Large intestine (tissue), 3 donors: ENCODE results near the gene SH3PXD2A. TPM values are rescaled to one million over a fixed set of nuclear protein-coding genes. Genes with fewer than 3 reads are reported as not detected.

Experiments
- DNase-seq, 2 donors: peaks; one replicate each; pipeline versions ENCODE4 v3.0.0 to v3.0.0-alpha.2; 2013
- H3K27ac ChIP-seq: one replicate; pipeline ENCODE4 v1.5.1; 2013; ENCODE audit warnings: low read length
- H3K27me3 ChIP-seq: 2 replicates; pipeline ENCODE4 v1.6.1; 2013; ENCODE audit warnings: low read length; ENCODE audit not compliant: control insufficient read depth, insufficient read depth
- H3K36me3 ChIP-seq: 2 replicates; pipeline ENCODE4 v1.6.1; 2013; ENCODE audit warnings: low read length; ENCODE audit not compliant: control insufficient read depth, insufficient read depth
- H3K4me1 ChIP-seq: one replicate; pipeline ENCODE4 v1.6.1; 2013; ENCODE audit warnings: low read length; ENCODE audit not compliant: control insufficient read depth, insufficient read depth
- H3K4me3 ChIP-seq: one replicate; pipeline ENCODE4 v1.5.1; 2013; ENCODE audit warnings: low read length
- H3K9me3 ChIP-seq: one replicate; pipeline ENCODE4 v1.6.1; 2013; ENCODE audit warnings: mild to moderate bottlenecking, low read depth, low read length, moderate library complexity; ENCODE audit not compliant: control insufficient read depth
- WGBS: methylation state at CpG from one replicate; pipeline ENCODE4 v1.1.5; 2013; ENCODE audit warnings: low lambda C conversion rate; ENCODE audit not compliant: insufficient coverage; 5-methylcytosine and 5-hydroxymethylcytosine counted together
- polyA plus RNA-seq: library from polyadenylated mRNA; unstranded; fragments of 120-200 nt; gene quantifications from one replicate; pipeline ENCODE4 v1.2.1, GENCODE V29; 2013

The SH3PXD2A gene
- polyA plus RNA-seq, 1 donor: 32.0 TPM

DNA sequence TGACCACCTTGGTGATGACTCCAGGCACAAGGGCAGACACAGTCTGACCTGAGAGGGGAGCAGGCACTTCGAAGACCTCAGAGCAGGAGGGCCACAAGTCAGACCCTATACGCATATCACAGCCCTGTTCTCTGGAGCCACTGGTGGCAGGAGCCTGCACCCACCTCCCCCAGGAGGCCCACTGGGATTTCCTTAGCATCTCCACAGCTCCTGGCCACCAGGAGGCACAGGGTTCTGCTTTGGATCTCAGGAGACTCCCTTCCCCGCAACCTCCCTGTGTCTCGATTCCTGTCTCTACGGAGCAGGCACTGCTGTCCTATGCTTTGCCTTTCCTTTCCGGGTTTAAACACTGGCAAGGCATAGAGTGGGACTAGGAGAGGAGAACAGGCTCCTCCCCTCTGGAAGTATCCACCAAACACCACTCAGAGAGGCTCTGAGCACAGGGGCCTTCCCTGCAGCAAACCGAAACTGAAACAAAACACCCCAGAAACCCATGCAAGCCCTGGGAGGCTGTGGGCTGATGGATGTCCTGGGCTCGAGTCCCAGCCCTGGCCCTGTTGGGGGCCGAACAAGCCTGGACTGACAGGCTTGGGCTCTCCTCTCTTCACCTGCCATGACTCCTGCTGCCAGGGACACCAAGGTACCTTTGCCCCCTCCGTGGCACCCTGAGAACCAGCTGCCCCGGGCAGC lies 195.6 kb downstream of the SH3PXD2A start:
- Histone ChIP-seq H3K27ac (peak overlapping the region; percentile 84), H3K36me3 (peaks cover 32% of the 10 kb centered on the region), H3K4me3 (peak overlapping the region; percentile 49), H3K4me1 (peaks cover 31% of the 10 kb centered on the region), H3K9me3 (peaks cover 4% of the 10 kb centered on the region), H3K27me3 (no peaks in the 10 kb centered on the region)
- DNase-seq: peak; percentile 74 to 82
- no CpG with 5 or more reads among the region's 11 CpGs for WGBS

GRCh38 chr10:103658049-103658577 lies 197.3 kb downstream of the SH3PXD2A start:
- peak; percentile 78 to 88 for DNase-seq
- no peak overlapping the region for H3K4me3 ChIP-seq
- no peaks in the 10 kb centered on the region for H3K27me3 ChIP-seq
- peaks cover 4% of the 10 kb centered on the region for H3K9me3 ChIP-seq
- peaks cover 42% of the 10 kb centered on the region for H3K4me1 ChIP-seq
- peaks cover 33% of the 10 kb centered on the region for H3K36me3 ChIP-seq
- WGBS: no CpG with 5 or more reads among the region's 4 CpGs
- H3K27ac ChIP-seq: peak overlapping the region; percentile 84

- Histone ChIP-seq H3K4me3 (no peak overlapping the region), H3K4me1 (peaks cover 52% of the 10 kb centered on the region), H3K27ac (no peak overlapping the region), H3K9me3 (peaks cover 4% of the 10 kb centered on the region), H3K27me3 (no peaks in the 10 kb centered on the region), H3K36me3 (peaks cover 34% of the 10 kb centered on the region)
- no CpG with 5 or more reads among the region's 4 CpGs for WGBS
- DNase-seq: no peak
Measured at GRCh38 chr10:103657061-103657591, 198.2 kb downstream of the SH3PXD2A start.

- no peak overlapping the region for H3K27ac ChIP-seq
- peaks cover 45% of the 10 kb centered on the region for H3K36me3 ChIP-seq
- peaks cover 60% of the 10 kb centered on the region for H3K4me1 ChIP-seq
- H3K9me3 ChIP-seq: no peaks in the 10 kb centered on the region
- H3K27me3 ChIP-seq: no peaks in the 10 kb centered on the region
- DNase-seq: no peak
- no CpG with 5 or more reads among the region's 4 CpGs for WGBS
- no peak overlapping the region for H3K4me3 ChIP-seq
Measured at GRCh38 chr10:103654925-103655324, 200.5 kb downstream of the SH3PXD2A start.

DNA sequence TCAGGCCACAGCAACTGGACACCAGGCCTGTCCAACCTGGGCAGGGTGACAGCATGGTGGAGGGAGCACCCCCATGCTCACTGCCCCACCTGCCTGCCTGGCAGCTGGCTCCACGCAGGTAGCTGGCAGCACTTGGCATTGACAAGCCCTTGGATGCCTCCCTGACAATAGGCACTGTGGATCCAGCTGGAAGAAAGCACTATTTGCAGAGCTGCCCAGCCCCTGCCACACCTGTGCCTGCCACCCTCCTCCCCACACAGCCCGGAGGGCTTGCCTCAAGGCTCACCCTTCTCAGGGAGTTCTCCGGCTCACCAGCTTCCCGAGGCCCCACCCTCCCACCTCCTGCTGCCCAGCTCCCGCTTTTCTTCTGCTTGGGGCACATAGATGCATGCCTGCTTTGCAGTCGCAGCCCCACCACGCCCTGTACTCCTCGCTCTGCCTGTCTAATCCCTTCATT lies 201.8 kb downstream of the SH3PXD2A start:
- no peaks in the 10 kb centered on the region for H3K27me3 ChIP-seq
- peak in 1 of 2 donors; percentile 43 for DNase-seq
- peak overlapping the region; percentile 81 for H3K27ac ChIP-seq
- WGBS: no CpG with 5 or more reads among the region's 8 CpGs
- H3K9me3 ChIP-seq: no peaks in the 10 kb centered on the region
- peaks cover 42% of the 10 kb centered on the region for H3K36me3 ChIP-seq
- H3K4me3 ChIP-seq: no peak overlapping the region
- peaks cover 48% of the 10 kb centered on the region for H3K4me1 ChIP-seq

DNA sequence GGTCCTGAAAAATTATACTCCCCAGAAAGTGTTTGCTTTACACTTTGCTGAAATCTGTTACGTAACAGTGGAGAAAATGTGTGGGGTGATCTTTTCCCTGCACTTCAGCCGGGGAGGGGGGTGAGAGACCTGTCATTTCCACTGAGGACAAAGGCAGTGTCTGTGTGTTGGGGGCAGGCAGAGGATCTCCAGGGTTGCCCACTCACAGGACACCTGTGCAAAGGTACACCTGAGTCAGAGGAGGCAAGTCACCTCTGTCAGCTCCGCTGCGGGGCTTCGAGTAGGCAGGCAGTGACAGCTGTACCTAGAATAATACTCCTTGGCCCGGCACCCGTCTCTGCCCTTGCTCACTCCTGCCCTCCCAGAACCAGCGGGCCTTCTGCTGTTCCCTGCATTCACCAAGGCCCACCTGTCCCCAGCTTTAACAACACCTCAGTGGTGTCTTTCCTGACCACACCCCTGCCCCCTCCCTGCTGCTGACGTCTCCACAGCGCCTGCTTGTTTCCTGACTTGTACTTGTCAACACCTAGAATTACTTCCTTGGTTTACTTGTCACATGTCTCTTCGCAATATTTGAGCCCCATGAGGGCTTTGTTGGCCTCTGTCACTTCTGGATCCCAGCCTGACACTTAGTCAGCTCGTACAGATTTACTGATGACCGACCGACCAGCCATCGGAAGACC lies 202.6 kb downstream of the SH3PXD2A start:
- H3K36me3 ChIP-seq: peaks cover 34% of the 10 kb centered on the region
- H3K4me1 ChIP-seq: peaks cover 42% of the 10 kb centered on the region
- DNase-seq: peak in 1 of 2 donors; percentile 50
- H3K27ac ChIP-seq: peak overlapping the region; percentile 81
- WGBS: no CpG with 5 or more reads among the region's 15 CpGs
- no peak overlapping the region for H3K4me3 ChIP-seq
- H3K27me3 ChIP-seq: no peaks in the 10 kb centered on the region
- H3K9me3 ChIP-seq: no peaks in the 10 kb centered on the region

- no CpG with 5 or more reads among the region's 10 CpGs for WGBS
- Histone ChIP-seq H3K4me3 (no peak overlapping the region), H3K36me3 (peaks cover 30% of the 10 kb centered on the region), H3K27ac (peak overlapping the region; percentile 81), H3K9me3 (no peaks in the 10 kb centered on the region), H3K27me3 (no peaks in the 10 kb centered on the region), H3K4me1 (peaks cover 38% of the 10 kb centered on the region)
- peak; percentile 77 to 91 for DNase-seq
Measured at GRCh38 chr10:103651783-103652476, 203.4 kb downstream of the SH3PXD2A start.

DNA sequence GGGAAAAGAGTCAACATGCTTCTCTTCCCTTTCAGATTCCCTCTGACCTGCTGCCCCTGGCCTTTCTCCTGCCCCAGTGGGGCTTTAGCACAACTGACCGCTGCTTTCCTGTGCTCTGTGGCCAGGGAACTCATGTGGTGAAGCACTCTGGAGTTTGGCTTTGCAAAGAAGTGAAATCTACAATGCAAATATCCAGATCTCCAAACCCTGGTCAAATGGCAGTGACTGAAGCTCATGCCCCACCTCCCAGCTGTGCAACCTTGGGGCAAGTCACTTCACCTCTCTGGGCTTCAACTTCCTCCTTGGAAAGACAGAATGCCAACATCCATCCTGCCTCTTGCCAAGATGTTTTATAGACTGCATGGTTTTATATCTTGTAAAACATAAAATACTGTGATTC lies 204.0 kb downstream of the SH3PXD2A start:
- Histone ChIP-seq H3K36me3 (peaks cover 32% of the 10 kb centered on the region), H3K4me3 (no peak overlapping the region), H3K27me3 (no peaks in the 10 kb centered on the region), H3K9me3 (no peaks in the 10 kb centered on the region), H3K27ac (peak overlapping the region; percentile 81), H3K4me1 (peaks cover 38% of the 10 kb centered on the region)
- no CpG with 5 or more reads among the region's 1 CpG for WGBS
- DNase-seq: no peak

DNA sequence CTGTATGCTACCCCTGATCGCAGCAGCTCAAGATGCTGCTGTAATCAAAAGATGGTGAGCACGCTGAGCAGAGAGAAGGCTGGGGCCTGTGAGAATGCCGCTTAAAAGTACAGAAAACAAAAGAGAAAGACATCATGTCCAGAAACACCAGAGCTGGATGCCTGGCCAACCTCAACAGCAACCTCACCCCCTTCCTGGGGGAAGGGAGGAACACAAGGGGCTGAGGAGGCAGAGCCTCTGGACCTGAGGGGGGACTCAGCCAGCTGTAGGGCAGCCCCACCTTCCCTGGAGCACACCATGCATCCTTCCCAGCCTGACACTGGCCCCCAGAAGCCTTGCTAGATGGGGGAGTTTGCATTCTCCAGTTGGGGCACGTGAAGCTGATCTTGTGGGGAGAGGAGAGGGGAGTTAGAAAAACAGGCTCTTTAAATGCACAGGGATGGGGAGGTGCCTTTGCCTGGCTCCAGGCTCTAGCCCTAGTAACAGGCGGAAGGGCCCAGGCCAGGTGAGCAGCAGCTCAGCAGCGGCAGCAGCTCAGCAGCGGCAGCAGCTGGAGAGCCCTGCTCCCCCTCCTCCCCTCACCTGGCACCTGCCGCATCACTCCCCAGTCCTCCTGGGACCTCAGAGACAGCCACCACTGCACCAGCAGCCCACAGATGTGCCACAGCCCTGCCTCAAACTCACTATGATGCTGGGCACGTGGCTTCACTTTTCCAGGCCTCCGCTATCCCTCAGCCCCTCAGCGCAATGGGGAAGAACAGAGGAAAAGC lies 205.5 kb downstream of the SH3PXD2A start:
- Histone ChIP-seq H3K27ac (no peak overlapping the region), H3K4me3 (no peak overlapping the region), H3K27me3 (no peaks in the 10 kb centered on the region), H3K4me1 (peaks cover 53% of the 10 kb centered on the region), H3K9me3 (no peaks in the 10 kb centered on the region), H3K36me3 (peaks cover 35% of the 10 kb centered on the region)
- no peak for DNase-seq
- WGBS: 83% methylated on average over 1 of the region's 11 CpGs
